GM12878 (cell line): ENCODE results near the gene ABCA2. TPM values are rescaled to one million over a fixed set of nuclear protein-coding genes. Genes with fewer than 3 reads are reported as not detected.

Source experiments
- ATAC-seq: fragments of 200-7000 bp; cut with Tn5 transposase; 3 replicates; pipeline ENCODE4 v1.9.1; 2020; ENCODE audit warnings: mild to moderate bottlenecking, moderate library complexity
- BruUV-seq: library from RNA; stranded (reverse); fragments of 400-500 nt; replicated peaks from 2 replicates; lab custom pipeline; 2021; lab: Mats Ljungman, UMichigan
- CTCF ChIA-PET: fragments of 300-600 bp; sonication (Branson Sonifier 250); formaldehyde crosslinking; extraction: SDS; loops from one replicate; lab custom pipeline; 2021; ENCODE audit warnings: inconsistent platforms; lab: Yijun Ruan, JAX
- POLR2A ChIA-PET: fragments of 350-600 bp; formaldehyde crosslinking; extraction: SDS; loops from one replicate; lab custom pipeline; 2021; ENCODE audit warnings: inconsistent platforms; lab: Charles Lee
- RAD21 ChIA-PET: fragments of 300-600 bp; sonication (Branson Sonifier 250); formaldehyde crosslinking; loops from one replicate; lab custom pipeline; 2023; ENCODE audit warnings: antibody characterized with exemption; ENCODE audit not compliant: unreplicated experiment; lab: Charles Lee
- SMC1A ChIA-PET: fragments of 300-600 bp; sonication (Branson Sonifier 250); formaldehyde crosslinking; loops from one replicate; lab custom pipeline; 2023; ENCODE audit not compliant: unreplicated experiment, uncharacterized antibody; lab: Charles Lee
- DNase-seq: peaks from one replicate; pipeline ENCODE4 v3.0.0-alpha.2; 2011; ENCODE audit warnings: low read depth, low spot score
- FAIRE-seq: peaks from 3 replicates; lab custom pipeline; 2011; peaks lifted over from hg19 to GRCh38; lab: Jason Lieb, UNC
- H2AFZ ChIP-seq: 2 replicates; pipeline ENCODE4 v1.6.0; 2011; ENCODE audit warnings: low read depth, low read length, control low read depth; ENCODE audit not compliant: control insufficient read depth
- H3K27ac ChIP-seq: 2 replicates; pipeline ENCODE4 v1.5.1; 2011; ENCODE audit warnings: control low read depth; ENCODE audit not compliant: control insufficient read depth, insufficient read depth
- H3K27me3 ChIP-seq, 2 experiments: replicated peaks in 1 of 2; 2 replicates each; pipeline versions ENCODE4 v1.6.0 to v1.6.1; 2011; ENCODE audit warnings: low read length in 1 of 2; ENCODE audit not compliant: control insufficient read depth in 2 of 2, insufficient read depth in 2 of 2
- H3K36me3 ChIP-seq, 2 experiments: 2 replicates each; pipeline ENCODE4 v1.5.1; 2011; ENCODE audit warnings: low read length in 1 of 2; ENCODE audit not compliant: control insufficient read depth in 2 of 2, insufficient read depth in 2 of 2
- H3K4me1 ChIP-seq: 2 replicates; pipeline ENCODE4 v1.6.1; 2011; ENCODE audit warnings: mild to moderate bottlenecking, low read length, moderate library complexity, mixed read lengths; ENCODE audit not compliant: control insufficient read depth, insufficient read depth
- H3K4me2 ChIP-seq: 2 replicates; pipeline ENCODE4 v1.6.0; 2011; ENCODE audit warnings: control low read depth; ENCODE audit not compliant: control insufficient read depth, insufficient read depth
- H3K4me3 ChIP-seq: fragments of 200-600 bp; sonication (generic); 2 replicates; pipeline ENCODE4 v1.5.1; 2016
- H3K79me2 ChIP-seq: 2 replicates; pipeline ENCODE4 v1.6.0; 2011; ENCODE audit warnings: low read length; ENCODE audit not compliant: control insufficient read depth, insufficient read depth
- H3K9ac ChIP-seq: 2 replicates; pipeline ENCODE4 v1.8.0; 2011; ENCODE audit warnings: low read length, control low read depth, mixed read lengths; ENCODE audit not compliant: control insufficient read depth, insufficient read depth
- H3K9me3 ChIP-seq: replicated peaks from 3 replicates; pipeline ENCODE4 v1.5.1; 2011; ENCODE audit warnings: mild to moderate bottlenecking, low read length; ENCODE audit not compliant: control insufficient read depth, insufficient read depth
- H4K20me1 ChIP-seq: 2 replicates; pipeline ENCODE4 v1.6.0; 2011; ENCODE audit not compliant: control insufficient read depth, insufficient read depth
- BMI1 ChIP-seq: fragments of 450-650 bp; IDR thresholded peaks from 2 replicates; pipeline ENCODE4 v1.6.1; 2016; ENCODE audit warnings: mild to moderate bottlenecking, moderate library complexity, borderline replicate concordance
- CREB1 ChIP-seq: IDR thresholded peaks from 2 replicates; pipeline ENCODE4 v1.6.1; 2012; ENCODE audit warnings: low read depth, mild to moderate bottlenecking, inconsistent platforms
- E2F8 ChIP-seq: fragments of 450-650 bp; IDR thresholded peaks from 2 replicates; pipeline ENCODE4 v1.6.1; 2018; ENCODE audit warnings: mild to moderate bottlenecking, low read depth, moderate library complexity; ENCODE audit not compliant: partially characterized antibody
- HSF1 ChIP-seq: fragments of 150-350 bp; IDR thresholded peaks from 2 replicates; pipeline ENCODE4 v1.6.1; 2014; ENCODE audit warnings: mild to moderate bottlenecking, low read depth, low read length
- PML ChIP-seq: IDR thresholded peaks from 2 replicates; pipeline ENCODE4 v1.6.1; 2012; ENCODE audit warnings: low read length, inconsistent platforms
- POU2F2 ChIP-seq: IDR thresholded peaks from 3 replicates; pipeline ENCODE4 v1.6.1; 2011; ENCODE audit warnings: low read depth, mild to moderate bottlenecking, low read length, borderline replicate concordance
- STAT1 ChIP-seq: fragments of 450-650 bp; conservative IDR thresholded peaks from 2 replicates; pipeline ENCODE4 v1.6.1; 2014; ENCODE audit warnings: antibody characterized with exemption, mild to moderate bottlenecking
- ZBTB11 ChIP-seq: fragments of 450-650 bp; formaldehyde crosslinking; IDR thresholded peaks from 2 replicates; pipeline ENCODE4 v1.5.0; 2022; ENCODE audit warnings: mild to moderate bottlenecking, missing genetic modification characterization
- WGBS: methylation state at CpG from one replicate; pipeline ENCODE4 v1.1.6; 2016; ENCODE audit warnings: low lambda C conversion rate; ENCODE audit not compliant: insufficient replicate concordance, insufficient coverage; ENCODE audit errors: missing lambda C conversion rate; 5-methylcytosine and 5-hydroxymethylcytosine counted together
- in situ Hi-C: fragments of 300-500 bp; cut with MboI; formaldehyde crosslinking; loops from 9 replicates; pipeline ENCODE4 v1.14.3; 2018; ENCODE audit warnings: mixed read lengths
- intact Hi-C: fragments of 100-400 bp; cut with micrococcal nuclease; formaldehyde crosslinking; loops from one replicate; pipeline ENCODE4 v1.14.2; 2022; ENCODE audit not compliant: unreplicated experiment
- polyA plus RNA-seq, 11 experiments: library from polyadenylated mRNA; depleted of rRNA in 4 of 11; unstranded in 6 of 11; stranded (reverse) in 5 of 11; fragments of >200 nt; fragmentation: Nextera tagmentation in 4 of 11; fragmentation: Illumina TruSeq in 1 of 11; extraction: Ambion mirVana in 4 of 11; extraction: Trizol in 1 of 11; gene quantifications; 1 replicate in 1 of 11; 2 replicates in 10 of 11; pipeline versions ENCODE4 v1.2.1 to v1.2.3, GENCODE V29; 2011 to 2016; ENCODE audit warnings: inconsistent platforms in 2 of 11, missing spikeins in 2 of 11, low read depth in 1 of 11
- total RNA-seq, 4 experiments: library from RNA; depleted of rRNA in 3 of 4; stranded (reverse); fragments of >200 nt in 3 of 4; fragmentation: Illumina TruSeq in 1 of 4; extraction: Trizol in 1 of 4; gene quantifications; 2 replicates each; pipeline versions ENCODE4 v1.2.1 to v1.2.3, GENCODE V29; 2013 to 2021

The ABCA2 gene
- total and polyA plus RNA-seq, 10 of the 15 experiments (the other 5 are each of a cell fraction or from before 2014, with no cell fraction given), result 0.13 to 2.6 (median 0.71) TPM; not detected in 2

- TF ChIP-seq E2F8, result no peak
- no peak for TF ChIP-seq ZBTB11 (CRISPR knock-in tag)
- no peak for TF ChIP-seq BMI1
These were observed 65.9 kb downstream of the ABCA2 start (continued) for GRCh38 chr9:136962163-136962562.

- intact Hi-C loops (no loop called here), in situ Hi-C loops (no loop called here)
- WGBS, result 39% methylated on average over 22 of the region's 23 CpGs
- no peaks in the 10 kb centered on the region for H3K79me2 ChIP-seq
- no peak overlapping the region for H3K27ac ChIP-seq
- POLR2A ChIA-PET, result no interaction called here
- no peak overlapping the region for H3K9ac ChIP-seq
- no peaks in the 10 kb centered on the region for H3K36me3 ChIP-seq
- FAIRE-seq (no peak), ATAC-seq (no peak), DNase-seq (no peak)
- no peaks in the 10 kb centered on the region; the same call in 1 of the 2 replicates for H4K20me1 ChIP-seq
- no TSS peak for BruUV-seq
- no peaks in the 10 kb centered on the region for H3K27me3 ChIP-seq
- peaks cover 7% of the 10 kb centered on the region for H3K4me1 ChIP-seq
- H3K9me3 ChIP-seq, result no peaks in the 10 kb centered on the region
- H2AFZ ChIP-seq, result no peak overlapping the region
- SMC1A ChIA-PET, result no interaction called here
- no peak overlapping the region for H3K4me3 ChIP-seq
- no peak overlapping the region for H3K4me2 ChIP-seq
- CTCF ChIA-PET, result interaction anchor here (1.3 to 1.4 kb wide), 2 partner anchors 14 to 17 kb away, joined by 3 to 5 read pairs; partner anchors contain the start of genes C8G and FBXW5
- RAD21 ChIA-PET, result no interaction called here
- TF ChIP-seq PML, result no peak
- no peak for TF ChIP-seq HSF1
- no peak for TF ChIP-seq E2F8
- no peak for TF ChIP-seq STAT1
- TF ChIP-seq CREB1, result no peak
- TF ChIP-seq POU2F2, result no peak
These were observed 66.6 kb downstream of the ABCA2 start for GRCh38 chr9:136961279-136962065.
